Activated CD4-positive, alpha-beta T cell treated with anti-CD3 and anti-CD28 coated beads for 1 hour (primary cell): Measurements from ENCODE around the gene LCN15.
A peak's percentile ranks its signal among the peaks of the same experiment; 100 is the strongest.
"Not testable (repeated sequence)": the region's sequence is repeated elsewhere in the genome, so short reads cannot be mapped to it uniquely, and the experiment has no call there.

Experiments
- DNase-seq: peaks from one replicate; pipeline ENCODE4 v3.0.0-alpha.2; 2020

Gene LCN15

GRCh38 chr9:136793086-136793946, 29.0 kb upstream of the LCN15 start:
- DNase-seq = no peak

GRCh38 chr9:136792321-136793085, 28.2 kb upstream of the LCN15 start:
- DNase-seq = no peak

DNA sequence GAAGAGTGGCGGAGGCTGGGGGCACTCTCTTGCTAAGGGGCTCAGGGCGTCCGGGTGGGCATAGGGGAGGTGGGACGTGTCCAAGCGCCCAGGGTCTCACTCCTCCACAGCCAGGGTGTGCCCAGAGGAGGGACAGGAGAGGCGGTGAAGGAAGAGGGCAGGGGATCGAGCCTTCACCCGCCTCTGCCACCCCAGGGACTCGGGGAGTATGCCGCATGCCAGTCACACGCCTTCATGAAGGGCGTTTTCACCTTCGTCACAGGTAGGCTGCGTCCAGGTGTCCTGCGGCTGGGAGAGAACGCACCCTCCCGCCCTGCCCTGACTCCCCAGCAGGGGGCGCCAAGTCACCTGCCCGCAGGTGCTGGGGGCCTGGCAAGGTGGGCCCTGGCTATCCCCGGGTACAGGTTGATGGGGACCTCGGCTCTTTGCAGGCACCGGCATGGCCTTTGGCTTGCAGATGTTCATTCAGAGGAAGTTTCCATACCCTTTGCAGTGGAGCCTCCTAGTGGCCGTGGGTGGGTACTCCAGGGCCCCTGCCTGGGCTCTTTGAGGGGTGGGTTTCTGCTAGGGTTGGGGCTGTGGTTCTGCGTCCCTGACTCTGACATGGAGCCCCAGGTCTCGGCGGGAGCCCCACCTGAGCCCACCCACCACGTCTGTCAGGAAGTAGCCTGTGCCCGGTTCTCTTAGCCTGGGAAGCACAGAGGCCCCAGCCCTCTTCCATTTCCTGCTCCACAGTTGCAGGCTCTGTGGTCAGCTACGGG, 27.4 kb upstream of the LCN15 start:
- DNase-seq = peak; percentile 51

DNA sequence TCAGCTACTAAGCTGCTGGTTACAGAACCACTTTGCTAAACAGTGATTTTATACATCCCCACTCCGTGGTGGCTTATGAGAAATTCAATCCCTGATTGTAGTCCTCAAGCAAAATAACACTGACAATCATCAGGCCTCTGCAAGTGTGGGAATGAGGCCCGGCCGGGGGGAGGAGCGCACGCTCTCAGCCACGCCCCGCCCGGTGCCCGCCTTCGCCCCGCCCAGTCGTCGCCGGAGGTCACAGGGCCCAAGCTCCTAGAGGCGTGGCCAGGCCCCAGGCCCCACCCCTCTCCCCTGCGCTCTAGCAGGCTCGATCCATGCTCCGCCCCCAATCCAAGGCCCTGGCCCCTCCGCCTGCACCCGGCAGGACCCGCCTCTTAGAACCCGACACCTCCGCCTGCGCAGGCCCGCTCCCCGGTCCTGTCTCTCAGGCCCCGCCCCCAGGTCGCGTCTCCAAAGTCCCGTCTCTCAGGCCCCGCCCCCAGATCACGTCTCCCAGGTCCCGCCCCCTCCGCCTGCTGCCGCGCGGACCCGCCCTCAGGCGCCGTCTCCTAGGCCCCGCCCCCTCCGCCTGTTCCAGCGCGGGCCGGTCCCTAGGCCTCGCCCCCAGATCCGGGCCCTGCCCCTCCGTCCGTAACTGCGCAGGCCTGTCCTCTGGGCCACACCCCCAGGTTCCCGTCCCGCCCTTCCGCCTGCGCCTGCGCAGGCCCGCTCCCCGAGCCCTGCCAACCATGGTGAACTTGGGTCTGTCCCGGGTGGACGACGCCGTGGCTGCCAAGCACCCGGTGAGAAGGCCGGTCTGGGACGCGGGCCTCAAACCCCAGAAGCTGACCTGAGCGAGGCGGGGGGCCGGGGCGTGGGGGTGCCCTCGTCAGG, 26.6 kb upstream of the LCN15 start, which contains the start of gene TMEM141:
Gene TMEM141 (plus strand): TSS at position 705 of the 876 bp plus-strand sequence. CDS start 27 bp downstream, at position 732.
- peak; percentile 99 for DNase-seq

- DNase-seq = no peak
These were observed 25.2 kb upstream of the LCN15 start for GRCh38 chr9:136789523-136789937.

DNA sequence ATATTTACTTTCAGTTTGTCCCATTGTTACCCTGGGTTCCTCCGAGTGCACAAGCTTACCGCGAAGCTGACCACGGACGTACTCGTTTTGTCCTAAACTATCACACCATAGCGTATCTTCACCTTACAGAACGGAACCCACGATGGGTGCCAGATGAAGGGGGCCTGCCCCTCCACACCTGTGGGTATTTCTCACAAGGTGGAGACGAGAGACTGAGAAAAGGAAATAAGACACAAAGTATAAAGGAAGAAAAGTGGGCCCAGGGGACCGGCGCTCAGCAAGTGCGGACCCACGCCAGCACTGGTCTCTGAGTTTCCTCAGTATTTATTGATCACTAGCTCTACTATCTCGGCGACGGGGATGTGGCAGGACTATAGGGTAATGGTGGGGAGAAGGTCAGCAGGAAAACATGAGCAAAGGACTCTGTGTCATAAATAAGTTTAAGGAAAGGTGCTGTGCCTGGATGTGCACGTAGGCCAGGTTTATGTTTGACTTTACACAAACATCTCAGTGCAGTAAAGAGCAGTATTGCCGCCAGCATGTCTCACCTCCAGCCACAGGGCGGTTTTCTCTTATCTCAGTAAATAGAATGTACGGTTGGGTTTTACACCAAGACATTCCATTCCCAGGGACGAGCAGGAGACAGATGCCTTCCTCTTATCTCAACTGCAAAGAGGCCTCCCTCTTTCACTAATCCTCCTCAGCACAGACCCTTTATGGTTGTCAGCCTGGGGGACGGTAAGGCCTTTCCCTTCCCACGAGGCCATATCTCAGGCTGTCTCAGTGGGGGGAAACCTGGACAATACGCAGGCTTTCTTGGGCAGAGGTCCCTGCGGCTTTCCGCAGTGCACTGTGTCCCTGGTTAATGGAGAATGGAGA, 24.6 kb upstream of the LCN15 start:
- not testable (repeated sequence) for DNase-seq

- peak; percentile 55 for DNase-seq
These were observed 23.5 kb upstream of the LCN15 start for GRCh38 chr9:136787690-136788400.

GRCh38 chr9:136786983-136787382, 22.7 kb upstream of the LCN15 start:
- not testable (repeated sequence) for DNase-seq

- no peak for DNase-seq
These were observed 22.1 kb upstream of the LCN15 start for GRCh38 chr9:136786451-136786850.

- not testable (repeated sequence) for DNase-seq
These were observed 21.4 kb upstream of the LCN15 start for GRCh38 chr9:136785565-136786355.

GRCh38 chr9:136784997-136785361, 20.7 kb upstream of the LCN15 start:
- no peak for DNase-seq

DNA sequence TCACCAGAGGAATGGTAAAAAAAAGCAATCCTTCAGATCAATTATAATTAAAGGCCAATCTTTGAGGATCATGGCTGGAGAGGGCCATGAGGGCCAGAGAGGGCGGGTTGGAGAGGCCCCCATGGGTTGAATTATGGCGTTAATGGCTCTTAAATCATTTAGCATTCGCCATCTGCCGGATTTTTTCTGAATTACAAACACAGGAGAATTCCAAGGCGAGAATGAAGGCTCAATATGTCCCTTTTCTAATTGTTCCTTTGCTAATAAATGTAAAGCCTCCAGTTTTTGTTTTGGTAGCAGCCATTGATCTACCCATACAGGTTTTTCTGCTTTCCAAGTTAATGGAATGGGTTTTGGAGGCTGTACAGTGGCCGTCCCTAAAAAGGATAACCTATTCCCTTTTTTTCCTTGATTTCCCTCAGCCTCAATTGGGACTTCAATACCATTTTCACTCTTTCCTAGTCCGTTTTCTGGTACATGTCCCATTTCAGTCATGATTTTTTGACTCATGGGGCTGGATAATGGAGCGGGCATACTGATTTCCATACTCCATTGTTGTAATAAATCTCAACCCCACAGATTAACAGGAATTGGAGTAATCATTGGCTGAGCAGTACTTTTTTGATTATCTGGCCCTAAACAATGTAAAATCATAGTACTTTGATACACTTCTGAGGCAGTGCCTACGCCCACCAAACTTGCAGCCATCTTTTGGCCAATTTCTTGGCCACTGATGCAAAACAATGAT, 20.1 kb upstream of the LCN15 start:
- no peak for DNase-seq

GRCh38 chr9:136782452-136782851, 18.1 kb upstream of the LCN15 start:
- DNase-seq = no peak

GRCh38 chr9:136779808-136780207, 15.5 kb upstream of the LCN15 start:
- no peak for DNase-seq

DNA sequence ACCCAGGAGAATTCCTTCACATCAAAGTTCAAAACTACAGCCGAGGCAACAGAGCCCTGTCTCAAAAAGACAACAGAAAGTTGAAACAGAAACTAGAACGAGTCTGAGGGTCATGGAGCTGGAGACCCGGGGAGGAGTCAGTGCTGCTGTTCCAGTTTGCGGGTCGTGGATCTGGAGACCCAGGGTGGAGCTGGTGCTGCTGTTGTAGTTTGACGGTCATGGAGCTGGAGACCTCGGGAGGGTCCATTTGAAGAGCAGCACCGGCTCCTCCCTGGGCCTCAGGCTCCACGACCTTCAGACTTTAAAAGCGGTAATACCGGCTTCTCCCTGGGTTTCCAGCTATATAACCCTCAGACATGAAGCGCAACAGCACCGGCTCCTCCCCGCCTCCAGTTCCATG, 13.0 kb upstream of the LCN15 start:
- no peak for DNase-seq

DNA sequence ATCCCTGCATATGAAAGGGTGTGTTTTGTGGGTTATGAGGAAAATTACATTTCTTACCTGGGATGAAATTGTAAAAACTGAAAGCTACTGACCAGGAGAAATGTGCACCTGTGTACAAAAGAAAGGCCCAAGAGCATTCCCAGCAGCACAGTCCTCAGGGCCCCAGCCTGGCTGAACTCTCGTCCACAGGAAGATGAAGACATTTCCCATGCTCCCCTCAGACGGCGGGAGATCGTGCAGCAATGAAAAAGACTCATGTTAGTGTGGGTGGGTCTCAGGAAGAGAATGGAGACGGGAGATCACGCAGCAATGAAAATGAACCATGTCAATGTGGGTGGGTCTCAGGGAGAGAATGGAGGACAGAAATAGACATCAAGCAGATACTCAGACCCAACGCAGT, 12.6 kb upstream of the LCN15 start:
- DNase-seq = no peak

DNA sequence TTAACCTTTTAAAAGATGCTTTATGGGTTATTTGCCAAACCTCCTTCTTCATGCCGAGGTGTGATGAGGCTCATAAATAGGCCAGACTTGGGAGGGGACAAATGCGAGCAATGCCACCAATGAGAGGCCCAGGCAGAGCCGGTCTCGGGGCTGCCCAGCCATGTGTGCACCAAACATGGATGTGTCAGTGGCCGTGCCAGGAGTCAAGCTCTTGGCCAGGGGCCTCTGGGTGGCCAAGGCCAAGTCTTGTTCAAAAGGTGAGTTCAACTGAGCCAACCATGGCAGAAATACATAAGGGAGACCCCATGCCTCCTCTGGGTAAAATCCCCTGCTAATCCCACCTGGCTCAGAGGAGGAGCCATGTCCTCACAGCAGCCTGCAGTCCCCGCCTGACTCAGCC, 10.9 kb upstream of the LCN15 start:
- no peak for DNase-seq

GRCh38 chr9:136774416-136775045, 10.2 kb upstream of the LCN15 start:
- DNase-seq = no peak
